GM18909 (cell line): ENCODE measurements around the gene SLC26A9.
"Not testable (repeated sequence)": the region's sequence is repeated elsewhere in the genome, so short reads cannot be mapped to it uniquely, and the experiment has no call there.

ENCODE experiments used
- ATAC-seq: cut with Tn5 transposase; IDR thresholded peaks from one replicate; pipeline ENCODE4 v1.9.1; 2021; ENCODE audit warnings: mild to moderate bottlenecking; ENCODE audit not compliant: unreplicated experiment, poor library complexity

The SLC26A9 gene

DNA sequence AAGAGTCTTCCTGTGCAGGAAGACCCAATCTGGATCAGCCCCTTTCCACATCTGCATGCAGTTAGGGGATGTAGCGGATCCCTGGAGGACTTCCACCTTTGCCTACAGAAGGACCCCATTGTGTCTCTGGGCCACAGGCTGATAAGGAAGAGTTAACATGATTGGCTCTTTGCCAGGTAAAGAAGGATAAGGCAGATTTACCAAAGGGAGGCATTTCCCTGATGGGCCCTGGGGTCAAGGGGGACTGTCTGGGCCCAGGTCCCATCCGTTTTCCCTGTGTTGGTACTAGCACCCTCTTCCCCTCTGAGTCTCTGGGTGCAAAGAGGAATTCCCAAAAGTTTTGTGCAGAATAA lies 29.1 kb downstream of the SLC26A9 start:
- no peak for ATAC-seq

- no peak for ATAC-seq
These were observed 29.7 kb downstream of the SLC26A9 start for GRCh38 chr1:205913451-205914154.

- ATAC-seq, result no peak
These were observed 35.5 kb downstream of the SLC26A9 start for GRCh38 chr1:205907794-205908193.

DNA sequence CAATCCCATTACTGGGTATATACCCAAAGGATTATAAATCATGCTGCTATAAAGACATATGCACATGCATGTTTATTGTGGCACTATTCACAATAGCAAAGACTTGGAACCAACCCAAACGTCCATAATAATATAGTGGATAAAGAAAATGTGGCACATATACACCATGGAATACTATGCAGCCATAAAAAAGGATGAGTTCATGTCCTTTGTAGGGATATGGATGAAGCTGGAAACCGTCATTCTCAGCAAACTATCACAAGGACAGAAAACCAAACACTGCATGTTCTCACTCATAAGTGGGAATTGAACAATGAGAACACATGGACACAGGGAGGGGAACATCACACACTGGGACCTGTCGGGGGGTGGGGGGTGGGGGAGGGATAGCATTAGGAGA lies 38.2 kb downstream of the SLC26A9 start:
- not testable (repeated sequence) for ATAC-seq

DNA sequence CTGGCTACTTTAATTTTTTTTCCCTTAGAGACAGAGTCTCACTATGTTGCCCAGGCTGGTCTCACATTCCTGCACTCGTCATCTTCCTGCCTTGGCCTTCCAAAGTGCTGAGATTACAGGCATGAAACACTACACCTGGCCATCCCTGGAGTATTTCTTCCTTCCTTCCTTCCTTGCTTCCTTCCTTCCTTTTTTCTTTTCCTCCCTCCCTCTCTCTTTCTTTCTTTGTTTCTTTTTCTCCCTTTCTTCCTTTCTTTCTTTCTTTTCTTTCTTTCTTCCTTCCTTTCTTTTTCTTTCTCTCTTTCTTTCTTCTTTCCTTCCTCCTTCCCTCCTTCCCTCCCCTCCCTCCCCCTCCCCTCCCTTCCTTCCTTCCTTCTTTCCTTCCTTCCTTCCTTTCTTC lies 46.9 kb downstream of the SLC26A9 start:
- ATAC-seq, result no peak

DNA sequence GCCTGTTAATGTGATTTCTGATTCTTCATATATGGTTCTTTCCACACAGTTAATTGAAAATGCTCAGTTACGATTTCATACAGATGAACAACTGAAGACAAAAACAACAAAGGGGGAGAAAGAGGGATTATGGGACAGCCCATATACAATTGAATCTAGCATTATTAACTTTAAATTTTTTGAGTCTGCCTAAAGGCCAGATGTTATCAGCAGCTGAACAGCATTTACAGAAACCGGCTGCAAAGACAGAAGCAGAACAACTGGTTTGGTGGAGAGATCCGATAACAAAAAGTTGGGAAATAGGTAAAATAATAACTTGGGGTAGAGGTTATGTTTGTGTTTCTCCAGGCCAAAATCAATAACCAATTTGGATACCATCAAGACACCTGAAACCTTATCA lies 49.1 kb downstream of the SLC26A9 start:
- not testable (repeated sequence) for ATAC-seq

GRCh38 chr1:205892175-205892574 lies 51.1 kb downstream of the SLC26A9 start:
- not testable (repeated sequence) for ATAC-seq

GRCh38 chr1:205891481-205891880 lies 51.8 kb downstream of the SLC26A9 start:
- ATAC-seq, result not testable (repeated sequence)

- ATAC-seq, result not testable (repeated sequence)
These were observed 52.6 kb downstream of the SLC26A9 start for GRCh38 chr1:205890631-205891030.

GRCh38 chr1:205889706-205890105 lies 53.5 kb downstream of the SLC26A9 start:
- not testable (repeated sequence) for ATAC-seq

GRCh38 chr1:205889006-205889405 lies 54.2 kb downstream of the SLC26A9 start:
- ATAC-seq, result not testable (repeated sequence)

DNA sequence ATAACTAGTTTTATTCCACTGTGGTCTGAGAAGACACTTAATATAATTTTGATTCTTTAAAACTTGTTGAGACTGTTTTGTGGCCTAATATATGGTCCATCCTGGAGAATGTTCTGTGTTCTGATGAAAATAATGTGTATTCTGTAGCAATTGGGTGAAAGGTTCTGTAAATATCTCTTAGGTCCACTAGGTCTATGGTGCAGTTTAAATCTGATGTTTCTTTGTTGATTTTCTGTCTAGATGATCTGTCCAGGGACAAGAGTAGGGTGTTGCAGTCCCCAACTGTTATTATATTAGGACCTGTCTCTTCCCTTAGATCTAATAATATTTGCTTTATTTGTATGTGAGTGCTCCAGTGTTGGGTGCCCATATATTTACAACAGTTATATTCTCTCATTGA lies 59.5 kb downstream of the SLC26A9 start:
- ATAC-seq, result no peak

GRCh38 chr1:205880923-205881322 lies 62.3 kb downstream of the SLC26A9 start:
- no peak for ATAC-seq

GRCh38 chr1:205879974-205880373 lies 63.3 kb downstream of the SLC26A9 start:
- no peak for ATAC-seq

GRCh38 chr1:205878026-205878425 lies 65.2 kb downstream of the SLC26A9 start:
- no peak for ATAC-seq

DNA sequence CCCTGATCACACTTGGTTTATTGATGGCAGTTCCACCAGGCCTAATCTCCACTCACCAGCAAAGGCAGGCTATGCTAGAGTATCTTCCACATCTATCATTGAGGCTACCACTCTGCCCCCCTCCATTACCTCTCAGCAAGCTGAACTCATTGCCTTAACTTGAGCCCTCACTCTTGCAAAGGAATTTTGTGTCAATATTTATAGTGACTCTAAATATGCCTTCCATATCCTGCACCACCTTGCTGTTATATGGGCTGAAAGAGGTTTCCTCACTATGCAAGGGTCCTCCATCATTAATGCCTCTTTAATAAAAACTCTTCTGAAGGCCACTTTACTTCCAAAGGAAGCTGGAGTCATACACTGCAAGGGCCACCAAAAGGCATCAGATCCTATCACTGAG lies 70.1 kb downstream of the SLC26A9 start:
- not testable (repeated sequence) for ATAC-seq

DNA sequence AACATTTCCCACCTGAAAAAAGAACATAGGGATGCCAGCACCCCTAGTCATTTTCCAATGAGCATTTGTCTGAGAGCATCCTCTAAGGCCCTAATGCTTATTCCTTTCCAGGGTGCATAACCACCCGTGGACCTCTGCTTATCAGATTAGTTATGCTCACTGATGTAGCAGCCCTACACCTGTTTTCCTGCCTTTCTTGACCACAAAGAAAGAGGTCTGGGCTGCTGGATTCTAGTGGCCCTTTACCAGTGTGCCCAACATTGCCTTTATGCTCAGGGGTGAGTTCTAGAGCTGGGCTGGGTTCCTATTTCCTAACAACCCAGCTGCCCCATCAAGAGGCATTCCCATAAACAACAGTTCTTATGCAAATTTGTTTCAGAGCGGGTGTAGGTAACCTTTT lies 73.0 kb downstream of the SLC26A9 start:
- no peak for ATAC-seq
